Trophoblast cell (in vitro differentiated cells and primary cell): Measurements from ENCODE around the gene FAM234B.
"Not testable (repeated sequence)": the region's sequence is repeated elsewhere in the genome, so short reads cannot be mapped to it uniquely, and the experiment has no call there.

Experiments used
- DNase-seq, 2 donors: peaks; one replicate each; pipeline ENCODE4 v3.0.0-alpha.2; 2016
- H2AFZ ChIP-seq: 2 replicates; pipeline ENCODE4 v1.6.1; 2013; ENCODE audit warnings: low read length, moderate library complexity, mild to moderate bottlenecking; ENCODE audit not compliant: insufficient read depth, poor library complexity
- H2AK5ac ChIP-seq: 2 replicates; pipeline ENCODE4 v1.6.1; 2013; ENCODE audit warnings: mild to moderate bottlenecking, low read length
- H2BK120ac ChIP-seq: 2 replicates; pipeline ENCODE4 v1.6.1; 2013; ENCODE audit warnings: low read length, mild to moderate bottlenecking, moderate library complexity; ENCODE audit not compliant: insufficient read depth, poor library complexity
- H2BK12ac ChIP-seq: 2 replicates; pipeline ENCODE4 v1.6.1; 2013; ENCODE audit warnings: mild to moderate bottlenecking, low read length, moderate library complexity
- H2BK5ac ChIP-seq: 2 replicates; pipeline ENCODE4 v1.6.1; 2013; ENCODE audit warnings: low read length, low read depth, moderate library complexity, mild to moderate bottlenecking; ENCODE audit not compliant: poor library complexity
- H3K14ac ChIP-seq: 2 replicates; pipeline ENCODE4 v1.6.1; 2013; ENCODE audit warnings: mild to moderate bottlenecking, low read length
- H3K18ac ChIP-seq: 2 replicates; pipeline ENCODE4 v1.6.1; 2013; ENCODE audit warnings: mild to moderate bottlenecking, low read length
- H3K23ac ChIP-seq: 2 replicates; pipeline ENCODE4 v1.6.1; 2013; ENCODE audit warnings: low read length
- H3K27ac ChIP-seq: 2 replicates; pipeline ENCODE4 v1.5.1; 2013; ENCODE audit warnings: low read depth, mild to moderate bottlenecking, inconsistent platforms, low read length, moderate library complexity
- H3K27me3 ChIP-seq: 2 replicates; pipeline ENCODE4 v1.6.1; 2013; ENCODE audit warnings: inconsistent platforms, mild to moderate bottlenecking, low read length, moderate library complexity; ENCODE audit not compliant: insufficient read depth
- H3K36me3 ChIP-seq, 2 experiments: 1 replicate in 1 of 2; 2 replicates in 1 of 2; pipeline ENCODE4 v1.6.1; 2013; ENCODE audit warnings: low read length in 2 of 2, mild to moderate bottlenecking in 2 of 2, moderate library complexity in 1 of 2; ENCODE audit not compliant: insufficient read depth in 2 of 2, control insufficient read depth in 1 of 2
- H3K4ac ChIP-seq: 2 replicates; pipeline ENCODE4 v1.6.1; 2013; ENCODE audit warnings: low read depth, mild to moderate bottlenecking, low read length, moderate library complexity
- H3K4me1 ChIP-seq, 2 experiments: 1 replicate in 1 of 2; 2 replicates in 1 of 2; pipeline ENCODE4 v1.6.1; 2013; ENCODE audit warnings: low read length in 2 of 2, mild to moderate bottlenecking in 2 of 2, moderate library complexity in 1 of 2; ENCODE audit not compliant: insufficient read depth in 2 of 2, control insufficient read depth in 1 of 2
- H3K4me2 ChIP-seq: 2 replicates; pipeline ENCODE4 v1.6.1; 2013; ENCODE audit warnings: inconsistent platforms, mild to moderate bottlenecking, low read length, moderate library complexity
- H3K4me3 ChIP-seq: 2 replicates; pipeline ENCODE4 v1.5.1; 2013; ENCODE audit warnings: mild to moderate bottlenecking, low read depth, low read length, inconsistent platforms
- H3K79me1 ChIP-seq: one replicate; pipeline ENCODE4 v1.6.1; 2013; ENCODE audit warnings: low read length
- H3K79me2 ChIP-seq: 2 replicates; pipeline ENCODE4 v1.6.1; 2013; ENCODE audit warnings: low read length, mild to moderate bottlenecking; ENCODE audit not compliant: control insufficient read depth, insufficient read depth, poor library complexity
- H3K9ac ChIP-seq: 2 replicates; pipeline ENCODE4 v1.6.1; 2013; ENCODE audit warnings: mild to moderate bottlenecking, low read length
- H3K9me3 ChIP-seq: 2 replicates; pipeline ENCODE4 v1.6.1; 2013; ENCODE audit warnings: low read depth, mild to moderate bottlenecking, control low read depth, inconsistent platforms, low read length; ENCODE audit not compliant: insufficient read depth
- H4K12ac ChIP-seq: 2 replicates; pipeline ENCODE4 v1.6.1; 2013; ENCODE audit warnings: low read depth, mild to moderate bottlenecking, low read length, moderate library complexity
- H4K8ac ChIP-seq: 2 replicates; pipeline ENCODE4 v1.6.1; 2013; ENCODE audit warnings: low read depth, mild to moderate bottlenecking, low read length, moderate library complexity
- H4K91ac ChIP-seq: one replicate; pipeline ENCODE4 v1.6.1; 2013; ENCODE audit warnings: low read depth, mild to moderate bottlenecking, low read length, moderate library complexity
- WGBS: extraction: QIAGEN DNeasy Blood & Tissue Kit; methylation state at CpG from one replicate; pipeline ENCODE4 v1.1.7; 2013; ENCODE audit warnings: missing lambda C conversion rate; ENCODE audit not compliant: insufficient read length, insufficient coverage; ENCODE audit errors: extremely low coverage; 5-methylcytosine and 5-hydroxymethylcytosine counted together

The FAM234B gene

DNA sequence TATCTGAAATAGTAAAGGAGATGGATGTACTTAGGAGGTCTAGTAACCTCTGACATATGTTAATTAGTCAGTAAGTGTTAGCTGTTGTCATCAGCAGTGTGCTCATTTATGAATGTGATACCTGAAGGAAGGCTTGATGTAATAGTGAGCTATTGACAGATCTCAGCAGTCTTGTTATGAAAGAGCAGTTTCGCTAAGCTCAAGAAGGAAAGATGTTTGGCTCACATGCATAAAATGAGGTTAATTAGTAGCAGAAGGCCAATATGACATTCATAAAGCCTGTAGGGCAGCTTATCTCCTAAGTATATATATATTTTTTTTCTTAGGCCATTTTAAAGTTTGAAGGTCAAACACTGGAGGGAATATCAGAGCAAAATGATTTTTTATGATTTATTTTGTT lies 2.8 kb downstream of the FAM234B start:
- H3K9ac ChIP-seq, result no peak overlapping the region
- H2BK5ac ChIP-seq, result no peak overlapping the region
- H2AFZ ChIP-seq, result no peak overlapping the region
- no peak overlapping the region for H4K8ac ChIP-seq
- H4K12ac ChIP-seq, result no peak overlapping the region
- no peaks in the 10 kb centered on the region for H3K27me3 ChIP-seq
- no peak overlapping the region for H4K91ac ChIP-seq
- no peak overlapping the region for H3K4me3 ChIP-seq
- H3K9me3 ChIP-seq, result no peaks in the 10 kb centered on the region
- no peak overlapping the region for H3K27ac ChIP-seq
- H2BK120ac ChIP-seq, result no peak overlapping the region
- H3K79me1 ChIP-seq, result no peaks in the 10 kb centered on the region
- H3K79me2 ChIP-seq, result peaks cover 2% of the 10 kb centered on the region
- no peak overlapping the region for H3K4ac ChIP-seq
- no peak overlapping the region for H2BK12ac ChIP-seq
- H3K4me2 ChIP-seq, result no peak overlapping the region
- no peak overlapping the region for H2AK5ac ChIP-seq
- no peak overlapping the region for H3K23ac ChIP-seq
- peaks cover 3 to 4% of the 10 kb centered on the region in 2 experiments for H3K4me1 ChIP-seq
- H3K18ac ChIP-seq, result no peak overlapping the region
- no peak overlapping the region for H3K14ac ChIP-seq
- no peaks in the 10 kb centered on the region for H3K36me3 ChIP-seq
- WGBS, result no CpG with 5 or more reads among the region's 1 CpG
- no peak for DNase-seq

DNA sequence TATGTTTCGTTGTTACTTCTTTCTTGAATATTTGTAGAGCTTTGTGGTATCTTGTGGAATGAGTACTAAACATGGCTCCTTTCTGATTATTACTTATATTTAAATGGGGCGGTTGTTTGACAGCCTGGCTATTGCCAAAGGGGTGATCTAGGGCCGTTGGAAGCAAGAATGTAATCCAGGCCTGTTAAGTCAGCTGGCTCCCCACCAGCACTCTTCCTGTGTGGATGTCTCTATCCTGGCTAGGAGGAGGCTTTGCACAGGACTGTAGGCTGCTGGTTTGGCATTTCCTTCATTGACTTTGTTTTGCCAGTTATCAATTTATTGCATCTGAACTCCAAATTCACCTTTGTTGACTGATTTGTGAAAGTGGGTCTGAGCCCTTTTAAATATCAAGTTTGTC lies 5.6 kb downstream of the FAM234B start:
- no peak for DNase-seq
- H3K4ac ChIP-seq, result no peak overlapping the region
- no peak overlapping the region for H3K14ac ChIP-seq
- H4K91ac ChIP-seq, result no peak overlapping the region
- no peak overlapping the region for H3K18ac ChIP-seq
- H2AK5ac ChIP-seq, result no peak overlapping the region
- H3K36me3 ChIP-seq, result peaks cover 0 to 3% of the 10 kb centered on the region in 2 experiments
- H4K12ac ChIP-seq, result no peak overlapping the region
- WGBS, result no CpG with 5 or more reads among the region's 3 CpGs
- no peak overlapping the region for H2BK5ac ChIP-seq
- peaks cover 0 to 1% of the 10 kb centered on the region in 2 experiments for H3K4me1 ChIP-seq
- H2AFZ ChIP-seq, result no peak overlapping the region
- H3K23ac ChIP-seq, result no peak overlapping the region
- no peaks in the 10 kb centered on the region for H3K9me3 ChIP-seq
- H3K27me3 ChIP-seq, result no peaks in the 10 kb centered on the region
- H3K27ac ChIP-seq, result no peak overlapping the region
- H3K4me2 ChIP-seq, result no peak overlapping the region
- no peak overlapping the region for H4K8ac ChIP-seq
- H2BK120ac ChIP-seq, result no peak overlapping the region
- no peak overlapping the region for H3K9ac ChIP-seq
- no peaks in the 10 kb centered on the region for H3K79me1 ChIP-seq
- H3K79me2 ChIP-seq, result no peaks in the 10 kb centered on the region
- H2BK12ac ChIP-seq, result no peak overlapping the region
- no peak overlapping the region for H3K4me3 ChIP-seq

DNA sequence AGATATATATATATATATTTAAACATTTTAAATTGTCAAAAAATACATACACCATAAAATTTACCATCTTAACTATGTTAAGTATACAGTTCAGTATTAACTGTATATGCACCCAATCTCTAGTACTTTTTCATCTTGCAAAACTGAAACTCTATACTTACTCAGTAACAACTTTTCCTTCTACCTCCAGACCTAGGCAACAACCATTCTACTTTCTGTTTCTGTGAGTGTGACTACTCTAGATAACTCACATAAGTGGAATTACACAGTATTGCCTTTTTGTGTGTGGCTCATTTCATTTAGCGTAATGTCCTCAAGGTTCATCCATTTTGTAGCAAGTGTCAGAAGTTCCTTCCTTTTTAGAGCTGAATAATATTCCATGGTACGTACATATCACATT lies 8.2 kb downstream of the FAM234B start:
- Histone ChIP-seq H2AK5ac (no peak overlapping the region), H3K79me1 (no peaks in the 10 kb centered on the region), H3K18ac (no peak overlapping the region), H3K4me1 (no peaks in the 10 kb centered on the region), H3K9me3 (no peaks in the 10 kb centered on the region), H3K36me3 (peaks cover 4 to 6% of the 10 kb centered on the region in 2 experiments), H4K12ac (no peak overlapping the region), H2BK5ac (no peak overlapping the region), H3K14ac (no peak overlapping the region), H3K27ac (no peak overlapping the region), H3K27me3 (no peaks in the 10 kb centered on the region), H4K91ac (no peak overlapping the region), H3K4me3 (no peak overlapping the region), H3K79me2 (no peaks in the 10 kb centered on the region), H3K9ac (no peak overlapping the region), H2AFZ (no peak overlapping the region), H3K4me2 (no peak overlapping the region), H4K8ac (no peak overlapping the region), H3K23ac (no peak overlapping the region), H2BK12ac (no peak overlapping the region), H2BK120ac (no peak overlapping the region), H3K4ac (no peak overlapping the region)
- no CpG with 5 or more reads among the region's 2 CpGs for WGBS
- DNase-seq, result no peak

DNA sequence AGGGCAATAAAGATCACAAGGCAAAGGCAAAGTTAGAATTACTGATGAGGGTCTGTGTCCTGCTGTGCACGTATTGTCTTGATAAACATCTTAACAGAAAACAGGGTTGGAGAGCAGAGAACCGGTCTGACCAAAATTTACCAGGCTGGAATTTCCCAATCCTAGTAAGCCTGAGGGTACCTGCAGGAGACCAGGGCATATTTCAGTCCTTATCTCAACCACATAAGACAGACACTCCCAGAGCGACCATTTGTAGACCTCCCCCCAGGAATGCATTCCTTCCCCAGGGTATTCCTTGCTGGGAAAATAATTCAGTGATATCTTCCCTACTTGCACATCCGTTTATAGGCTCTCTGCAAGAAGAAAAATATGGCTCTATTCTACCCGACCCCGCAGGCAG lies 9.4 kb downstream of the FAM234B start:
- WGBS, result no CpG with 5 or more reads among the region's 6 CpGs
- H4K8ac ChIP-seq, H3K4ac ChIP-seq: not testable (repeated sequence)

More for the DNA sequence above, 9.4 kb downstream of the FAM234B start:
- not testable (repeated sequence) for H3K9me3 ChIP-seq, H3K18ac ChIP-seq, H2AFZ ChIP-seq, H2BK120ac ChIP-seq, H3K27ac ChIP-seq, H3K79me2 ChIP-seq, H4K91ac ChIP-seq, H3K36me3 ChIP-seq, H2BK12ac ChIP-seq, H3K79me1 ChIP-seq, H2BK5ac ChIP-seq, H2AK5ac ChIP-seq, H3K4me1 ChIP-seq, H3K4me2 ChIP-seq, H3K9ac ChIP-seq, H3K23ac ChIP-seq, H3K27me3 ChIP-seq, H4K12ac ChIP-seq, H3K4me3 ChIP-seq, H3K14ac ChIP-seq
- peak; percentile 91 to 93 for DNase-seq
